GM10847 (cell line): ENCODE data around the gene SNAPC2.

Experiments
- POLR2A ChIP-seq: IDR thresholded peaks from 2 replicates; pipeline ENCODE4 v1.6.1; 2011; ENCODE audit not compliant: insufficient read length; ENCODE audit errors: extremely low read depth

Gene SNAPC2

GRCh38 chr19:7883105-7883504 lies 37.0 kb upstream of the SNAPC2 start:
- no peak for TF ChIP-seq POLR2A

- TF ChIP-seq POLR2A = no peak
These were observed 36.2 kb upstream of the SNAPC2 start for GRCh38 chr19:7883796-7884570.

- no peak for TF ChIP-seq POLR2A
These were observed 34.3 kb upstream of the SNAPC2 start for GRCh38 chr19:7885818-7886217.

DNA sequence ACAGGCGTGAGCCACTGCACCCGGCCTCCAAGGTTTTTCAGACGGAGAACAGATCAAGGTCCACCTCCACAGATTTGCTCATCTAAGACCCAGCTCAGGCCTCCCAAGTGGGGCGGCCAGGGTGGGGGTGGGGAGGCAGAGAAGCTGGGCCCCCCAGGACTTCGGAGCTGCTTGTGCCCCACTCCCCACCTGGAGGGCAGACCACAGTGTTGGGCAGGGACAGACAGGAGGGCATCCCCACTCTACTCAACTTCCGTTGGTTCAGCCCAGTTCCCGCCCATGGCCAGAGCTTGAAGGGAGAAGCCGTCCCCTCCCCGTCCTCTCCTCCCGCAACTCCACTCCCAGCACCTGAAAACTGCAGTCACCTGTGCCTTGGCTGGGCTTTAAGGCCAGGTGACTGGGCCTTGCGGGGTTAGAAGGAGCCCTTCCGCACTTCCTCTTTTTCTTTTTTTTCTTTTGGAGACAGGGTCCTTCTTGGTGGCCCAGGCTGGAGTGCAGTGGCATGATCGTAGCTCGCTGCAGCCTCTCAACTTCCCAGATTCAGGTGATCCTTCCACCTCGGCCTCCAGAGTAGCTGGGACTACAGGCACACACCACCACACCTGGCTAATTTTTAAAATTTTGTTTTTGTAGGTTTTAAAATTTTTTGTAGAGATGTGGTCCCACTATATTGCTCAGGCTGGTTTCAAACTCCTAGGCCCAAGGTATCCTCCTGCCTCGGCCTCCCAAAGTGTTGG lies 32.6 kb upstream of the SNAPC2 start:
- no peak for TF ChIP-seq POLR2A

GRCh38 chr19:7888145-7888825 lies 31.9 kb upstream of the SNAPC2 start, which contains the start of gene LRRC8E:
Gene LRRC8E (plus strand): TSS chr19:7888510. CDS start chr19:7895604, 7,094 bp downstream.
- no peak for TF ChIP-seq POLR2A

- TF ChIP-seq POLR2A = no peak
These were observed 31.3 kb upstream of the SNAPC2 start for GRCh38 chr19:7888826-7889217.

- no peak for TF ChIP-seq POLR2A
These were observed 25.4 kb upstream of the SNAPC2 start for GRCh38 chr19:7894612-7895309.

- no peak for TF ChIP-seq POLR2A
These were observed 24.6 kb upstream of the SNAPC2 start for GRCh38 chr19:7895565-7895964.

GRCh38 chr19:7897292-7897691 lies 22.8 kb upstream of the SNAPC2 start:
- no peak for TF ChIP-seq POLR2A

- no peak for TF ChIP-seq POLR2A
These were observed 21.2 kb upstream of the SNAPC2 start for GRCh38 chr19:7898967-7899366.

GRCh38 chr19:7899751-7900378 lies 20.3 kb upstream of the SNAPC2 start:
- TF ChIP-seq POLR2A = no peak

DNA sequence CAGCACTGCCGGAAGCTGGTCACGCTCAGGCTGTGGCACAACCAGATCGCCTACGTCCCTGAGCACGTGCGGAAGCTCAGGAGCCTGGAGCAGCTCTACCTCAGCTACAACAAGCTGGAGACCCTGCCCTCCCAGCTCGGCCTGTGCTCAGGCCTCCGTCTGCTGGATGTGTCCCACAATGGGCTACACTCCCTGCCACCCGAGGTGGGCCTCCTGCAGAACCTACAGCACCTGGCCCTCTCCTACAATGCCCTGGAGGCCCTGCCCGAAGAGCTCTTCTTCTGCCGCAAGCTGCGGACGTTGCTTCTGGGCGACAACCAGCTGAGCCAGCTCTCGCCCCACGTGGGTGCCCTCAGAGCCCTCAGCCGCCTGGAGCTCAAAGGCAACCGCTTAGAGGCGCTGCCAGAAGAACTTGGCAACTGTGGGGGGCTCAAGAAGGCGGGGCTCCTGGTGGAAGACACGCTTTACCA lies 19.7 kb upstream of the SNAPC2 start:
- no peak for TF ChIP-seq POLR2A

GRCh38 chr19:7900931-7901330 lies 19.2 kb upstream of the SNAPC2 start:
- no peak for TF ChIP-seq POLR2A

GRCh38 chr19:7901337-7901736 lies 18.8 kb upstream of the SNAPC2 start:
- no peak for TF ChIP-seq POLR2A

DNA sequence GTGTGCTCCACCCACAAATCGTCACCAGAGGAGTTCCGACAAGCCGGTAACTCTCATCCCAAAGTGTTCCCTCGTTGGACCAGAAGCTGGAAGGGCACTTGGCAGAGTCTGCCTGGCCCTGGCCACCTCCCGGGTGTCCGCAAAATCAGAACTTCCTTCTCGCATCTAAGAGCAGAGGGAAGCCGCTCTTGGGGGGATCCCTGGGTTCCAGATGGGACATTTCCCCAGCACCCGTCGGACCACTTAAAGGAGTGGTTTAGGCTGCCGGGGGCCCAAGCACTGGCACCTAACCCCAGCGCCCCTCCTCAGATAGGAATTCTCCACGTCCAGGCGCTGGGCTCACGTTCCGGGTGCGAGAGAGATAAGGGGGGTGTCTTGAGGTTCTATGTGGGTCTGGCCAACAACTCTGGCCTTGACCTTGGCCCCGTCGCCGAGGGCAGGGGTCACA lies 17.3 kb upstream of the SNAPC2 start:
- TF ChIP-seq POLR2A = no peak
